Ishikawa (cell line): ENCODE measurements around the gene MAP3K15.

Experiments
- CEBPB ChIP-seq: IDR thresholded peaks from 2 replicates; pipeline ENCODE4 v1.6.1; 2012
- CREB1 ChIP-seq: IDR thresholded peaks from 2 replicates; pipeline ENCODE4 v1.6.1; 2012; ENCODE audit warnings: low read depth
- EGR1 ChIP-seq: IDR thresholded peaks from 2 replicates; pipeline ENCODE4 v1.6.1; 2012
- EP300 ChIP-seq: IDR thresholded peaks from 2 replicates; pipeline ENCODE4 v1.6.1; 2012; ENCODE audit warnings: borderline replicate concordance
- FOXM1 ChIP-seq: IDR thresholded peaks from 2 replicates; pipeline ENCODE4 v1.6.1; 2012; ENCODE audit warnings: low read depth, borderline replicate concordance
- MAX ChIP-seq: IDR thresholded peaks from 2 replicates; pipeline ENCODE4 v1.6.1; 2012
- NFIC ChIP-seq: IDR thresholded peaks from 2 replicates; pipeline ENCODE4 v1.6.1; 2012
- RAD21 ChIP-seq: IDR thresholded peaks from 2 replicates; pipeline ENCODE4 v1.6.1; 2012; ENCODE audit warnings: low read depth
- TAF1 ChIP-seq: IDR thresholded peaks from 2 replicates; pipeline ENCODE4 v1.6.1; 2012; ENCODE audit warnings: low read depth, mild to moderate bottlenecking
- USF1 ChIP-seq: IDR thresholded peaks from 2 replicates; pipeline ENCODE4 v1.6.1; 2012
- YY1 ChIP-seq: IDR thresholded peaks from 2 replicates; pipeline ENCODE4 v1.6.1; 2012; ENCODE audit warnings: low read depth
- ZBTB7A ChIP-seq: IDR thresholded peaks from 2 replicates; pipeline ENCODE4 v1.6.1; 2012; ENCODE audit warnings: low read depth
- TF ChIP-seq, protein P1 (sequence below): IDR thresholded peaks from 2 replicates; pipeline ENCODE4 v1.6.1; 2012; ENCODE audit warnings: low read depth, mild to moderate bottlenecking

- no peak for TF ChIP-seq EGR1
- no peak for TF ChIP-seq FOXM1
- no peak for TF ChIP-seq EP300
- no peak for TF ChIP-seq RAD21
- no peak for TF ChIP-seq MAX
- no peak for TF ChIP-seq USF1
- TF ChIP-seq, protein P1, sequence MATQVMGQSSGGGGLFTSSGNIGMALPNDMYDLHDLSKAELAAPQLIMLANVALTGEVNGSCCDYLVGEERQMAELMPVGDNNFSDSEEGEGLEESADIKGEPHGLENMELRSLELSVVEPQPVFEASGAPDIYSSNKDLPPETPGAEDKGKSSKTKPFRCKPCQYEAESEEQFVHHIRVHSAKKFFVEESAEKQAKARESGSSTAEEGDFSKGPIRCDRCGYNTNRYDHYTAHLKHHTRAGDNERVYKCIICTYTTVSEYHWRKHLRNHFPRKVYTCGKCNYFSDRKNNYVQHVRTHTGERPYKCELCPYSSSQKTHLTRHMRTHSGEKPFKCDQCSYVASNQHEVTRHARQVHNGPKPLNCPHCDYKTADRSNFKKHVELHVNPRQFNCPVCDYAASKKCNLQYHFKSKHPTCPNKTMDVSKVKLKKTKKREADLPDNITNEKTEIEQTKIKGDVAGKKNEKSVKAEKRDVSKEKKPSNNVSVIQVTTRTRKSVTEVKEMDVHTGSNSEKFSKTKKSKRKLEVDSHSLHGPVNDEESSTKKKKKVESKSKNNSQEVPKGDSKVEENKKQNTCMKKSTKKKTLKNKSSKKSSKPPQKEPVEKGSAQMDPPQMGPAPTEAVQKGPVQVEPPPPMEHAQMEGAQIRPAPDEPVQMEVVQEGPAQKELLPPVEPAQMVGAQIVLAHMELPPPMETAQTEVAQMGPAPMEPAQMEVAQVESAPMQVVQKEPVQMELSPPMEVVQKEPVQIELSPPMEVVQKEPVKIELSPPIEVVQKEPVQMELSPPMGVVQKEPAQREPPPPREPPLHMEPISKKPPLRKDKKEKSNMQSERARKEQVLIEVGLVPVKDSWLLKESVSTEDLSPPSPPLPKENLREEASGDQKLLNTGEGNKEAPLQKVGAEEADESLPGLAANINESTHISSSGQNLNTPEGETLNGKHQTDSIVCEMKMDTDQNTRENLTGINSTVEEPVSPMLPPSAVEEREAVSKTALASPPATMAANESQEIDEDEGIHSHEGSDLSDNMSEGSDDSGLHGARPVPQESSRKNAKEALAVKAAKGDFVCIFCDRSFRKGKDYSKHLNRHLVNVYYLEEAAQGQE: no peak
- TF ChIP-seq TAF1: no peak
- no peak for TF ChIP-seq YY1
- no peak for TF ChIP-seq NFIC
- TF ChIP-seq CREB1: no peak
- no peak for TF ChIP-seq CEBPB
- no peak for TF ChIP-seq ZBTB7A
Observed at GRCh38 chrX:19539665-19540064, 24.4 kb upstream of the MAP3K15 start.
